ENCODE results near the gene IFT52.

The IFT52 gene

DNA sequence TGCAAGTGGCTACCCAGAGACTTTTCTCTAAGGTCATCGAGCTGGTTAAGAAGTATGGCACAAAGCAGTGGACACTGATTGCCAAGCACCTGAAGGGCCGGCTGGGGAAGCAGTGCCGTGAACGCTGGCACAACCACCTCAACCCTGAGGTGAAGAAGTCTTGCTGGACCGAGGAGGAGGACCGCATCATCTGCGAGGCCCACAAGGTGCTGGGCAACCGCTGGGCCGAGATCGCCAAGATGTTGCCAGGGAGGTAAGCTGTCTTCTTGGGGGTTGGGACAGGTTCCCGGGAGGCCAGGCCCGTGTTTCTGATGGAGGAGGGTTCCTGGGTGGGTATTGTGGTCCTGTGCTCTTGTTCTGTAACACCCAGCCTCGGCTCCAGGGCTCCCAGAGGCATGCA, 96.1 kb downstream of the IFT52 start:
- Histone ChIP-seq H3K27me3 (ENCODE audit: insufficient read depth, low read depth) (no peaks in the 10 kb centered on the region), H3K4me3 (IDR thresholded peaks at IDR 0.05; ENCODE audit: insufficient read depth, low read depth, low read length) (no peak overlapping the region), H4K20me1 (ENCODE audit: insufficient read depth) (no peaks in the 10 kb centered on the region), H3K4me2 (no peak overlapping the region), H3K27ac (peak overlapping the region; percentile 25; the same call in 1 of the 2 replicates), H3K4me1 (ENCODE audit: low read depth, poor library complexity, severe bottlenecking) (peaks cover 90% of the 10 kb centered on the region), H3K9ac (no peak overlapping the region), H3K36me3 (ENCODE audit: insufficient read depth) (peaks cover 32% of the 10 kb centered on the region), H3K79me2 (ENCODE audit: insufficient read depth, low read depth) (peaks cover 60% of the 10 kb centered on the region), H2AFZ (ENCODE audit: low read depth) (no peak overlapping the region)
- TF ChIP-seq, protein P1, sequence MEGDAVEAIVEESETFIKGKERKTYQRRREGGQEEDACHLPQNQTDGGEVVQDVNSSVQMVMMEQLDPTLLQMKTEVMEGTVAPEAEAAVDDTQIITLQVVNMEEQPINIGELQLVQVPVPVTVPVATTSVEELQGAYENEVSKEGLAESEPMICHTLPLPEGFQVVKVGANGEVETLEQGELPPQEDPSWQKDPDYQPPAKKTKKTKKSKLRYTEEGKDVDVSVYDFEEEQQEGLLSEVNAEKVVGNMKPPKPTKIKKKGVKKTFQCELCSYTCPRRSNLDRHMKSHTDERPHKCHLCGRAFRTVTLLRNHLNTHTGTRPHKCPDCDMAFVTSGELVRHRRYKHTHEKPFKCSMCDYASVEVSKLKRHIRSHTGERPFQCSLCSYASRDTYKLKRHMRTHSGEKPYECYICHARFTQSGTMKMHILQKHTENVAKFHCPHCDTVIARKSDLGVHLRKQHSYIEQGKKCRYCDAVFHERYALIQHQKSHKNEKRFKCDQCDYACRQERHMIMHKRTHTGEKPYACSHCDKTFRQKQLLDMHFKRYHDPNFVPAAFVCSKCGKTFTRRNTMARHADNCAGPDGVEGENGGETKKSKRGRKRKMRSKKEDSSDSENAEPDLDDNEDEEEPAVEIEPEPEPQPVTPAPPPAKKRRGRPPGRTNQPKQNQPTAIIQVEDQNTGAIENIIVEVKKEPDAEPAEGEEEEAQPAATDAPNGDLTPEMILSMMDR (conservative IDR thresholded peaks at IDR 0.05; ENCODE audit: low read depth, low read length): no peak

DNA sequence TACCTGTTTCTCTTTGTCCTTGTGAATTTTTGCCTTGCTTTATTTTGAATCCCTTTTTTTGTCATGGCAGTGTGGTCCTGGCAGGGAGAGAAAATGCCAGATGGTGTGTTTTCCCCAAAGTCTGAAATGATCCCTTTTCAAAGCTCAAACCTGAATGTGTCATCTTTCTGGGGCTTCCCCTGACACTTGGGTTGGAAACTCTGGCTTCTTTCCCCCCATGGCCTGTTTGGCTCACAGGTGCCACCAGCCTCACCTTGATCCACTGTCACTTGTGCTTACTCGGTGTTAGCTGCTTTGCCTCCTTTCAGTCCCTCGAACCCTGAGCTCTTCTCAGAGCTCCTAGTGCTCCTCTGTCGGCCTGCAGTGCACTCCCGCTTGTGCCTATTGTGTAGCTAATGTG, 98.4 kb downstream of the IFT52 start:
- Histone ChIP-seq H3K4me1 (ENCODE audit: low read depth, poor library complexity, severe bottlenecking) (peaks cover 71% of the 10 kb centered on the region), H3K36me3 (ENCODE audit: insufficient read depth) (peaks cover 31% of the 10 kb centered on the region)

DNA sequence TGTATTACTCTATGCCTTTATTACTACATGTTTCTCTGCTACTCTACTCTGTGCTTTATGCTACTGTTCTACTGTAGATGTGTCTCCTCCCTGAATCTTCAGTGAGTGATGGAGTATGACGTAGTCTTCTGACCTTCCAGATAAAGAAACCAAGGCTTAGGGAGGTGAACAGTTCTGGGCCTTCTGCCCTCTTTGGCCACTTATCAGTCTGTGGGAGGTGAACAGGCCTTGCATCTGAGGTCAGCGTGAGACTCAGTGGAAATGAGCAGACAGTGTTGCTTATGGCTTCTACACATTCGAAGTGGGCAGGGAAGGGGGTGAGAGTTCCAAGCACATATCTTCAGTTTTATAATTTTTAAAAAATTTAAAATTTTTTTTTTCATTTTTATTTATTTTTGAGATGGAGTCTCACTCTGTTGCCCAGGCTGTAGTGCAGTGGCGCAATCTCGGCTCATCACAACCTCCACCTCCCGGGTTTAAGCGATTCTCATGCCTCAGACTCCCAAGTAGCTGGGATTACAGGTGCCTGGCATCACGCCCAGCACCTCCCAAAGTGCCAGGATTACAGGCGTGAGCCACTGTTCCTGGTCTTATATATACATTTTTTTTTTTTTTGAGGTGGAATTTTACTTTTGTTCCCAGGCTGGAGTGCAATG, 100.3 kb downstream of the IFT52 start:
- Histone ChIP-seq H3K4me2 (no peak overlapping the region), H3K4me1 (ENCODE audit: low read depth, poor library complexity, severe bottlenecking) (peaks cover 57% of the 10 kb centered on the region), H4K20me1 (ENCODE audit: insufficient read depth) (no peaks in the 10 kb centered on the region), H3K9ac (no peak overlapping the region), H2AFZ (ENCODE audit: low read depth) (no peak overlapping the region), H3K36me3 (ENCODE audit: insufficient read depth) (peaks cover 35% of the 10 kb centered on the region), H3K27me3 (ENCODE audit: insufficient read depth, low read depth) (no peaks in the 10 kb centered on the region), H3K4me3 (IDR thresholded peaks at IDR 0.05; ENCODE audit: insufficient read depth, low read depth, low read length) (no peak overlapping the region), H3K27ac (no peak overlapping the region; the same call in 1 of the 2 replicates), H3K79me2 (ENCODE audit: insufficient read depth, low read depth) (peaks cover 43% of the 10 kb centered on the region)
- TF ChIP-seq, protein P1 (conservative IDR thresholded peaks at IDR 0.05; ENCODE audit: low read depth, low read length): no peak

More for the DNA sequence above, 98.4 kb downstream of the IFT52 start:
- no peaks in the 10 kb centered on the region for H3K27me3 ChIP-seq (ENCODE audit: insufficient read depth, low read depth)
- no peak overlapping the region for H3K9ac ChIP-seq
- no peaks in the 10 kb centered on the region for H4K20me1 ChIP-seq (ENCODE audit: insufficient read depth)
- H2AFZ ChIP-seq (ENCODE audit: low read depth): no peak overlapping the region
- TF ChIP-seq, protein P1 (conservative IDR thresholded peaks at IDR 0.05; ENCODE audit: low read depth, low read length): no peak
- peak overlapping the region; percentile 9; the same call in 1 of the 2 replicates for H3K4me2 ChIP-seq
- H3K27ac ChIP-seq: peak overlapping the region; percentile 25; the same call in 1 of the 2 replicates
- peaks cover 45% of the 10 kb centered on the region for H3K79me2 ChIP-seq (ENCODE audit: insufficient read depth, low read depth)
- no peak overlapping the region for H3K4me3 ChIP-seq (IDR thresholded peaks at IDR 0.05; ENCODE audit: insufficient read depth, low read depth, low read length)

DNA sequence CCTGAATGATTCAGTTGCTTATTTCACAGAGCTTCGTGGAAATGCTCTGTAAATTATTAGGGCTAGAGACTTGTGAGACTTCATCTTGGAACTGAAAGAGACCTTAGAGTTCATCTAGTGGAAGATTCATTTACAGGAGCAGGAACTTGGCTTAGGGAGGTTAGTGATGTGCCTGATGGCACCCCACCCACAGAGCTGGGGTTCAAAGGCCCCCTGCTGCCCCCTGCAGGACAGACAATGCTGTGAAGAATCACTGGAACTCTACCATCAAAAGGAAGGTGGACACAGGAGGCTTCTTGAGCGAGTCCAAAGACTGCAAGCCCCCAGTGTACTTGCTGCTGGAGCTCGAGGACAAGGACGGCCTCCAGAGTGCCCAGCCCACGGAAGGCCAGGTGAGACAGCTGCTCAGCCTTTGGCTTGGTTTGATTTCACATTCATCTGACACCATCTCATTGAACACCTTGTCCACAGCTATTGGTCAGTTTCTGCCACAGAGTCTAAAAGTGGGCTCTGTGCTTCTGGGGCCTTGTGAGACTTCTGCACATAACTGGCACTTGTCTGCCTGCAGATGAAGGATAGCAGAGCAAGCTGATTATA, 101.3 kb downstream of the IFT52 start:
- Histone ChIP-seq H4K20me1 (ENCODE audit: insufficient read depth) (no peaks in the 10 kb centered on the region), H3K4me1 (ENCODE audit: low read depth, poor library complexity, severe bottlenecking) (peaks cover 48% of the 10 kb centered on the region), H3K9ac (no peak overlapping the region), H3K27ac (no peak overlapping the region), H3K36me3 (ENCODE audit: insufficient read depth) (peaks cover 34% of the 10 kb centered on the region), H3K79me2 (ENCODE audit: insufficient read depth, low read depth) (peaks cover 35% of the 10 kb centered on the region), H3K27me3 (ENCODE audit: insufficient read depth, low read depth) (no peaks in the 10 kb centered on the region), H3K4me2 (no peak overlapping the region), H2AFZ (ENCODE audit: low read depth) (no peak overlapping the region), H3K4me3 (IDR thresholded peaks at IDR 0.05; ENCODE audit: insufficient read depth, low read depth, low read length) (no peak overlapping the region)
- TF ChIP-seq, protein P1 (conservative IDR thresholded peaks at IDR 0.05; ENCODE audit: low read depth, low read length): peak; percentile 93
